ENCODE results near the gene ERN2. TPM values are rescaled to one million over a fixed set of nuclear protein-coding genes. Genes with fewer than 3 reads are reported as not detected.

The ERN2 gene
- total and polyA plus RNA-seq, 2 of the 13 experiments (the other 11 are each of a cell fraction or from before 2014, with no cell fraction given) = 2.2 to 3.5 TPM

DNA sequence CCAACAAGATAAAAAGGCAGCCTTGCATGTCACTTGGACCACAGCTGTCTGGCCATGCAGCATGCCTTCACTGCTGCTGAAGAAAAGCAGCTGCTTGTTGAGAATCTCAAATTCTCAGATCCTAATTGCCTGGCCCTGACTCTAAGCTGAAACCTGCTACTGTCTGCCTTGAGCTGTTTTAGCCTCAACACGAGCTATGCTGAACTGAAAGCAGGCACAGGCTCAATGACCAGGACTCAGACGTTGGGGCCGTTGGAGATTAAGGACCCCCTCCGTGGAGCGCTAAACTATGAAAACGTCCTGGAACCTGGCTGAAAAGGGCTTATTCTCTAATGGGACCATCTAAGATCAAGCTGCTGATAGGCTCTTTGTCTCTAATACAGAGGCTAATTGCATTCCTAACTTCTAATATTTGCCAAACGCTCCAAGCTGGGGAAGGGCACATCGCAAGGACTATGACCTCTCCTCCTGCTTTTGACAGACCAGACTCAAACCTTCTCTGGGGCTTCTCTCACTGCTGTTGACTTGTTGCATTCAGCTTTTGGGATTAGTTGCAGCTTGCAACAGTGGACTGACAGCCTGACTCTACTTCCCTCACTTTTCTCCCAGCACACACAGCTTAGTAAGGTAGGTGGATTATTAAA is 38.9 kb downstream of the ERN2 start (continued):
- TF ChIP-seq RBM39 (IDR thresholded peaks at IDR 0.05; ENCODE audit: low read depth, low read length, poor library complexity, severe bottlenecking) (no peak), NFKB2 (CRISPR knock-in tag; IDR thresholded peaks at IDR 0.05; ENCODE audit: borderline replicate concordance) (no peak), ZNF614 (CRISPR knock-in tag; IDR thresholded peaks at IDR 0.05; ENCODE audit: borderline replicate concordance) (no peak), LCORL (IDR thresholded peaks at IDR 0.05) (no peak), LCORL (CRISPR knock-in tag; IDR thresholded peaks at IDR 0.05) (no peak; the same call in 1 of the 2 replicates), NBN (conservative IDR thresholded peaks at IDR 0.05) (no peak), HNRNPLL (IDR thresholded peaks at IDR 0.05; ENCODE audit: low read depth, low read length, poor library complexity, severe bottlenecking) (no peak), ZNF354B (CRISPR knock-in tag; IDR thresholded peaks at IDR 0.05) (no peak), KDM3A (CRISPR knock-in tag; IDR thresholded peaks at IDR 0.05; ENCODE audit: low read depth) (no peak), AKAP8 (CRISPR knock-in tag; IDR thresholded peaks at IDR 0.05) (no peak), ZSCAN12 (CRISPR knock-in tag; IDR thresholded peaks at IDR 0.05) (no peak), NR2F6 (IDR thresholded peaks at IDR 0.05) (0 out of 2 replicates have a peak, but pooled peaks have one; percentile 26), NR2F6 (CRISPR knock-in tag; IDR thresholded peaks at IDR 0.05) (no peak; the same call in 1 of the 2 replicates), ATAD3A (CRISPR knock-in tag; IDR thresholded peaks at IDR 0.05) (no peak)
- TF ChIP-seq, protein P1, sequence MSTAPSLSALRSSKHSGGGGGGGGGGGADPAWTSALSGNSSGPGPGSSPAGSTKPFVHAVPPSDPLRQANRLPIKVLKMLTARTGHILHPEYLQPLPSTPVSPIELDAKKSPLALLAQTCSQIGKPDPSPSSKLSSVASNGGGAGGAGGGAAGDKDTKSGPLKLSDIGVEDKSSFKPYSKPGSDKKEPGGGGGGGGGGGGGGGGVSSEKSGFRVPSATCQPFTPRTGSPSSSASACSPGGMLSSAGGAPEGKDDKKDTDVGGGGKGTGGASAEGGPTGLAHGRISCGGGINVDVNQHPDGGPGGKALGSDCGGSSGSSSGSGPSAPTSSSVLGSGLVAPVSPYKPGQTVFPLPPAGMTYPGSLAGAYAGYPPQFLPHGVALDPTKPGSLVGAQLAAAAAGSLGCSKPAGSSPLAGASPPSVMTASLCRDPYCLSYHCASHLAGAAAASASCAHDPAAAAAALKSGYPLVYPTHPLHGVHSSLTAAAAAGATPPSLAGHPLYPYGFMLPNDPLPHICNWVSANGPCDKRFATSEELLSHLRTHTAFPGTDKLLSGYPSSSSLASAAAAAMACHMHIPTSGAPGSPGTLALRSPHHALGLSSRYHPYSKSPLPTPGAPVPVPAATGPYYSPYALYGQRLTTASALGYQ (CRISPR knock-in tag; IDR thresholded peaks at IDR 0.05) = no peak
- TF ChIP-seq, protein P2, sequence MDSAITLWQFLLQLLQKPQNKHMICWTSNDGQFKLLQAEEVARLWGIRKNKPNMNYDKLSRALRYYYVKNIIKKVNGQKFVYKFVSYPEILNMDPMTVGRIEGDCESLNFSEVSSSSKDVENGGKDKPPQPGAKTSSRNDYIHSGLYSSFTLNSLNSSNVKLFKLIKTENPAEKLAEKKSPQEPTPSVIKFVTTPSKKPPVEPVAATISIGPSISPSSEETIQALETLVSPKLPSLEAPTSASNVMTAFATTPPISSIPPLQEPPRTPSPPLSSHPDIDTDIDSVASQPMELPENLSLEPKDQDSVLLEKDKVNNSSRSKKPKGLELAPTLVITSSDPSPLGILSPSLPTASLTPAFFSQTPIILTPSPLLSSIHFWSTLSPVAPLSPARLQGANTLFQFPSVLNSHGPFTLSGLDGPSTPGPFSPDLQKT (CRISPR knock-in tag; IDR thresholded peaks at IDR 0.05; ENCODE audit: borderline replicate concordance) = no peak
- TF ChIP-seq, protein P3, sequence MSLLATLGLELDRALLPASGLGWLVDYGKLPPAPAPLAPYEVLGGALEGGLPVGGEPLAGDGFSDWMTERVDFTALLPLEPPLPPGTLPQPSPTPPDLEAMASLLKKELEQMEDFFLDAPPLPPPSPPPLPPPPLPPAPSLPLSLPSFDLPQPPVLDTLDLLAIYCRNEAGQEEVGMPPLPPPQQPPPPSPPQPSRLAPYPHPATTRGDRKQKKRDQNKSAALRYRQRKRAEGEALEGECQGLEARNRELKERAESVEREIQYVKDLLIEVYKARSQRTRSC (CRISPR knock-in tag; IDR thresholded peaks at IDR 0.05; ENCODE audit: low read depth) = no peak
- TF ChIP-seq, protein P4, sequence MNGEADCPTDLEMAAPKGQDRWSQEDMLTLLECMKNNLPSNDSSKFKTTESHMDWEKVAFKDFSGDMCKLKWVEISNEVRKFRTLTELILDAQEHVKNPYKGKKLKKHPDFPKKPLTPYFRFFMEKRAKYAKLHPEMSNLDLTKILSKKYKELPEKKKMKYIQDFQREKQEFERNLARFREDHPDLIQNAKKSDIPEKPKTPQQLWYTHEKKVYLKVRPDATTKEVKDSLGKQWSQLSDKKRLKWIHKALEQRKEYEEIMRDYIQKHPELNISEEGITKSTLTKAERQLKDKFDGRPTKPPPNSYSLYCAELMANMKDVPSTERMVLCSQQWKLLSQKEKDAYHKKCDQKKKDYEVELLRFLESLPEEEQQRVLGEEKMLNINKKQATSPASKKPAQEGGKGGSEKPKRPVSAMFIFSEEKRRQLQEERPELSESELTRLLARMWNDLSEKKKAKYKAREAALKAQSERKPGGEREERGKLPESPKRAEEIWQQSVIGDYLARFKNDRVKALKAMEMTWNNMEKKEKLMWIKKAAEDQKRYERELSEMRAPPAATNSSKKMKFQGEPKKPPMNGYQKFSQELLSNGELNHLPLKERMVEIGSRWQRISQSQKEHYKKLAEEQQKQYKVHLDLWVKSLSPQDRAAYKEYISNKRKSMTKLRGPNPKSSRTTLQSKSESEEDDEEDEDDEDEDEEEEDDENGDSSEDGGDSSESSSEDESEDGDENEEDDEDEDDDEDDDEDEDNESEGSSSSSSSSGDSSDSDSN (CRISPR knock-in tag; IDR thresholded peaks at IDR 0.05) = peak; percentile 22; the same call in 1 of the 2 replicates
- TF ChIP-seq, protein P5, sequence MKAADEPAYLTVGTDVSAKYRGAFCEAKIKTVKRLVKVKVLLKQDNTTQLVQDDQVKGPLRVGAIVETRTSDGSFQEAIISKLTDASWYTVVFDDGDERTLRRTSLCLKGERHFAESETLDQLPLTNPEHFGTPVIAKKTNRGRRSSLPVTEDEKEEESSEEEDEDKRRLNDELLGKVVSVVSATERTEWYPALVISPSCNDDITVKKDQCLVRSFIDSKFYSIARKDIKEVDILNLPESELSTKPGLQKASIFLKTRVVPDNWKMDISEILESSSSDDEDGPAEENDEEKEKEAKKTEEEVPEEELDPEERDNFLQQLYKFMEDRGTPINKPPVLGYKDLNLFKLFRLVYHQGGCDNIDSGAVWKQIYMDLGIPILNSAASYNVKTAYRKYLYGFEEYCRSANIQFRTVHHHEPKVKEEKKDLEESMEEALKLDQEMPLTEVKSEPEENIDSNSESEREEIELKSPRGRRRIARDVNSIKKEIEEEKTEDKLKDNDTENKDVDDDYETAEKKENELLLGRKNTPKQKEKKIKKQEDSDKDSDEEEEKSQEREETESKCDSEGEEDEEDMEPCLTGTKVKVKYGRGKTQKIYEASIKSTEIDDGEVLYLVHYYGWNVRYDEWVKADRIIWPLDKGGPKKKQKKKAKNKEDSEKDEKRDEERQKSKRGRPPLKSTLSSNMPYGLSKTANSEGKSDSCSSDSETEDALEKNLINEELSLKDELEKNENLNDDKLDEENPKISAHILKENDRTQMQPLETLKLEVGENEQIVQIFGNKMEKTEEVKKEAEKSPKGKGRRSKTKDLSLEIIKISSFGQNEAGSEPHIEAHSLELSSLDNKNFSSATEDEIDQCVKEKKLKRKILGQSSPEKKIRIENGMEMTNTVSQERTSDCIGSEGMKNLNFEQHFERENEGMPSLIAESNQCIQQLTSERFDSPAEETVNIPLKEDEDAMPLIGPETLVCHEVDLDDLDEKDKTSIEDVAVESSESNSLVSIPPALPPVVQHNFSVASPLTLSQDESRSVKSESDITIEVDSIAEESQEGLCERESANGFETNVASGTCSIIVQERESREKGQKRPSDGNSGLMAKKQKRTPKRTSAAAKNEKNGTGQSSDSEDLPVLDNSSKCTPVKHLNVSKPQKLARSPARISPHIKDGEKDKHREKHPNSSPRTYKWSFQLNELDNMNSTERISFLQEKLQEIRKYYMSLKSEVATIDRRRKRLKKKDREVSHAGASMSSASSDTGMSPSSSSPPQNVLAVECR (CRISPR knock-in tag; IDR thresholded peaks at IDR 0.05; ENCODE audit: borderline replicate concordance) = peak; percentile 46; the same call in 1 of the 2 replicates

Measured in HepG2 (cell line).